GM12865 (cell line): Measurements from ENCODE around the gene PNMA8C.

ENCODE experiments used
- DNase-seq: peaks from one replicate; pipeline ENCODE4 v3.0.0; 2010; ENCODE audit warnings: low read depth
- H3K4me3 ChIP-seq: 2 replicates; pipeline ENCODE4 v1.5.1; 2011; ENCODE audit warnings: mild to moderate bottlenecking, low read depth, low read length, control low read depth
- TF ChIP-seq, protein P1 (sequence below): IDR thresholded peaks from 2 replicates; pipeline ENCODE4 v1.5.1; 2011; ENCODE audit warnings: low read length, control low read depth, low read depth, inconsistent platforms; ENCODE audit not compliant: insufficient read depth; ENCODE audit errors: missing control alignments

PNMA8C gene

DNA sequence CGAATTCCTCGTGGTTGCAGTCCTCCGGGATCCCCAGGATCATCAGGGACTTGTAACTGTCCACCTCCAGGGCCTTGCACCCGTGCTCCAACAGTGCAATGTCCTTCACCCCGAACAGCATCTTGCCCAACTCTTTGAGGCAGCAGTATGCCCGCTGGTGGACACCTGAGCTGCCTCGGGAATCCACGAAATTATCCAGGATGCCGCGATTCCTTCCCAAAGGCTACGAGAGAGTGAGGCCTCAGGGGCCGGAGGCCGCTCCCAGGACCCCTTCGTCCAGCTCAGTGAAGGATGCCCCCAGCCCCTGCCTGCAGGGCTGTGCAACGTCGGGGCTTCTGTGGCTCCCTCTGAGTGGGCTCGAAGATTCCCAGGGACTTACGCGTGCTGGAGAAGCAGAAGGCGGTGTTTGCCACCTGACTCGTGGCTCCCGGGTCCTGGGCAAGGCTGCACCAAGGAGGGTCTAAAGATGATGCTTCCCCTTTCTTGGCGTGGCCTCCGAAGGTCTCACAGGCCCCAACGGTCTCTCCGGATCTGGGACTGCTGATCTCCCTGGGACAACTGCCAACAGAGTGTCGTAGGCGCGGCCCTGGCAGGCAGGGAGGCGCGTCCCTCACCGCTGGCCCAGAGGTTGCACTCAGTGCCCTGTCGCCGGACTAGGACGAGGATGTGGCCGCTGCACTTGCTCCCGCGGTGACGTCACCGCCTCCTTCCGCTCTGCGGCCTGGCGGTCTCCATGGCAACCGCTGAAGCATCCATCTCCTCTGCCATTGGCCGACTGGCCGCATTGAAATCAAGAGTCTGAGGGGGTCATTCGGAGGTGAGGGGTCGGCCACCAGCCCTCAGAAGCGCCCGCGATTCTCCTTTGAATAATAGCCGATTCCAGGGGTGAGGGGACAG is at the start of gene PNMA8C:
TSS of gene PNMA8C (minus strand) at position 698 of the 897 bp plus-strand sequence. CDS start at position 121, 577 bp downstream.
- H3K4me3 ChIP-seq, result no peak within 1 kb of the TSS
- TF ChIP-seq, protein P1, sequence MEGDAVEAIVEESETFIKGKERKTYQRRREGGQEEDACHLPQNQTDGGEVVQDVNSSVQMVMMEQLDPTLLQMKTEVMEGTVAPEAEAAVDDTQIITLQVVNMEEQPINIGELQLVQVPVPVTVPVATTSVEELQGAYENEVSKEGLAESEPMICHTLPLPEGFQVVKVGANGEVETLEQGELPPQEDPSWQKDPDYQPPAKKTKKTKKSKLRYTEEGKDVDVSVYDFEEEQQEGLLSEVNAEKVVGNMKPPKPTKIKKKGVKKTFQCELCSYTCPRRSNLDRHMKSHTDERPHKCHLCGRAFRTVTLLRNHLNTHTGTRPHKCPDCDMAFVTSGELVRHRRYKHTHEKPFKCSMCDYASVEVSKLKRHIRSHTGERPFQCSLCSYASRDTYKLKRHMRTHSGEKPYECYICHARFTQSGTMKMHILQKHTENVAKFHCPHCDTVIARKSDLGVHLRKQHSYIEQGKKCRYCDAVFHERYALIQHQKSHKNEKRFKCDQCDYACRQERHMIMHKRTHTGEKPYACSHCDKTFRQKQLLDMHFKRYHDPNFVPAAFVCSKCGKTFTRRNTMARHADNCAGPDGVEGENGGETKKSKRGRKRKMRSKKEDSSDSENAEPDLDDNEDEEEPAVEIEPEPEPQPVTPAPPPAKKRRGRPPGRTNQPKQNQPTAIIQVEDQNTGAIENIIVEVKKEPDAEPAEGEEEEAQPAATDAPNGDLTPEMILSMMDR, result no peak
- peak; percentile 66 for DNase-seq

DNA sequence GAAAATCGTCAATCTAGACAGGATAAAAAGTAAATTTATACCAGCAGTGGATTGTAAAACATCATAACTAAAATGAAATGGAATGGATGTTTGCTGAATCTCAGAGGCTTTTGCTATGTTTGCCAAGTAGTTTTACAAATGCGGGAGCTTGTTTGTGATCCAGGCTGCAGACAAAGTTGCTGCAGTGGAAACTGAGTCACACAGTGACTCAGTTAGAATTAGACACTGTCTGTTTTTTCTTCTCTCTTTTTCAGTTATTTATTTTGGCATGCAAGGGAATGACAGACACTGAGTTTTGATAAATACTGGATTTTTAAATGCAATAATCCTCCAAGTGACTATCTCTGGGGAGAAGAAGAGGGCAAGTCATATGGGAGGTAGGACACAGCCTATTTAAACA is 47.2 kb upstream of the PNMA8C start:
- no peak for DNase-seq
- TF ChIP-seq, protein P1, result no peak
- no peak overlapping the region for H3K4me3 ChIP-seq

DNA sequence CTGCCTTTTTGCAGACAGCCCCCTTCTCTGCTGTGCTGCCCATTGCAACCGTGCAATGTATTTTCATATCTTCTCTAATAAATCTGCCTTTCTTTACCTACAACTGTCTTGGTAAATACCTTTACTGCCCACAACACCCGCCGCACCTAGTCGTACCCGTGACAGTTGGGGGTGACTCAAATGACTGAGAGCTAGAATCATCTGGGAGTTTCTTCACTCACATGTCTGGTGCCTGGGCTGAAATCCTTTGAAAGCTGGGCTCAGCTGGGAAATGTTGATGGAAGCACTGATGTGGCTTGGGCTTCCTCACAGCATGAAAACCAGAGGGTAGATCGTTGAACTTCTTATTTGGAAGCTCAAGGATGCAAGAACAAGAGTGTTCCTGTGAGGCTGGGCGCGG is 45.5 kb upstream of the PNMA8C start:
- DNase-seq, result no peak
- TF ChIP-seq, protein P1, result no peak
- H3K4me3 ChIP-seq, result no peak overlapping the region

DNA sequence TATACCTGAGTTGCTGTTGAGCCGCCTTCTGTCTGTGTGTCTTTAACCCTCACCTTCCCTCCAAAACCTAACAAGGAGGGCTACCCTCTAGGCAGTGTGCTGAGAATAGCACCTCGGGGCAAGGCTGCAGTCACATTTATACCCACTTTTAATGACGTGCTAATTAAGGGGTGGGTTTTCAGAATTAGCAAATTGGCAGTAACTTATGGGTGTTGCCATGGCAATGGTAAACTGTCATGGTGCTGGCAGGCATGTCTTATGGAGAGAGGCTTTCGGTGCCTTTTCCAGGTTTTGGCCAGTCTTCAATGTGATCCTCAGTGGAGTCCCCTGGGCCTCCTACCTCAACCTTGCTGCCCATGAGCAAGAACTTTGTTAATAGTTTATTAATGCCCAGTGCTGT is 43.9 kb upstream of the PNMA8C start:
- TF ChIP-seq, protein P1, result no peak
- DNase-seq, result no peak
- no peak overlapping the region for H3K4me3 ChIP-seq

DNA sequence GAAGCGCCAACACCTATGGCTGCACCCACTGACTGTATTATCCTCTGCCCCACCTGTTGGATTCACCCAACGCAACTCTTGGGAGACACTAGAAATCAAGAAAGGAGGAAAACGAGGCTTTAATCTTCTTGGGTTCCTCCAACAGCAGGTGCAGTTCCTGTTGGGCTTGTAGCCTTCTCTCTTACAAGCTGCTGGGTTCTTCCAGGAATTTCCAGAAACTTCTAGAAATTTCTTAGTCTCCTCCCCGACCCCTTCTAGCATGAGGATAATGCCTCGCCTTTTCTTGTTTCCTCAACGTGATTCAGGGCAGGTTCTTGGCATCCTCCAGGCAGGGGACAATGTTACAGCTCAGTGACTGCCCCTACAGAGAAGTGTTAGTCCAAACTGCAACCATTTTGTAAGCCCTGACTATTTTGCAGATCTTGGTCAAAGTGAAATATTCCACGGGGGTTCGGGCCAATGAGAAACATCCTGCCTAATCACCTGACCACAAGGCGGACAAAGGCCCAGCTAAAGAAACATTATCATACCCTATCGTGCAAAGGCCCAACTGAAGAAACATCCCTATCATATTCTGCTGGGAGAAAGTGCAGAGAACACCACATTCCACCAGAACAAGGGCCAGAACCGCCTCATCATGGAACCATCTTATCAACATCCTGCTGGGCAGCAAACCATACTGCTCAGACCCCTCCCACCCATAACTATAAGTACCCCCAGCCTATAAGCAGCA is 43.2 kb upstream of the PNMA8C start:
- DNase-seq, result no peak
- TF ChIP-seq, protein P1, result no peak
- H3K4me3 ChIP-seq, result no peak overlapping the region

DNA sequence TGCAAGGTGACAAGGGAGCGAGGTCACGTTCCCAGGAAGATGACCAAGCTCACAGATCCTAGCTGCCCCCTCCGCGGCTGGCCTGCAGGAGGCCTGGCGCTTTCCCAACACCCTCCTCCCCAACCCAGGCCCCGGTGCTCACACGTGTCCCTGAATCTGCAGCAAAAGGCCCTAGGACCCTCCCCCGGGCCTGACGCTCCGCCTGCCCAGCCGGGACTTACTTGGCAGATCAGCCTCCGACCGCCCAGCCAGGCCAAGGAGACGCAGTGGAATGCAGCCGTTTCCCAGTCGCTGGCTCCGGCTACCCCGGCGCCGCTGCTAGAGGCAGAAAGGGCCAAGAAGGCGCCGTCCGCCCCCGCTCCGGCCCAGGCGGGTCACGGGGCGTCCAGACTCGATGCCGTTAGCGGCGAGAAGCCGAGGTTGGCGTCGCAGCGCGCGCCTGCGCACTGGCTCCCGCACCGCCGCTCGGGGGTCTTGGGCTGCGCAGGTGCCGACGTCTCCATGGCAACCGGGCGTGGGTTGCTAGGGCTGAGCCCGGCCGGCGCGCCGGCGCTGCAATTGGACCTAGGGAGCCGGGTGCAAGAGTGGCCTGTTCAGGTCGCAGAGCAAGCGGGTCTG is 42.5 kb upstream of the PNMA8C start, which contains the start of gene PNMA8A:
TSS of gene PNMA8A (minus strand) at position 448 of the 618 bp plus-strand sequence. CDS start 528 bp downstream, outside the sequence.
- TF ChIP-seq, protein P1, result no peak
- H3K4me3 ChIP-seq, result no peak within 1 kb of the TSS
- no peak for DNase-seq
